HG02973 (cell line): ENCODE results near the gene FAM163A.

Source experiments
- ATAC-seq: cut with Tn5 transposase; IDR thresholded peaks from one replicate; pipeline ENCODE4 v1.9.1; 2021; ENCODE audit warnings: moderate library complexity; ENCODE audit not compliant: unreplicated experiment

Gene FAM163A

DNA sequence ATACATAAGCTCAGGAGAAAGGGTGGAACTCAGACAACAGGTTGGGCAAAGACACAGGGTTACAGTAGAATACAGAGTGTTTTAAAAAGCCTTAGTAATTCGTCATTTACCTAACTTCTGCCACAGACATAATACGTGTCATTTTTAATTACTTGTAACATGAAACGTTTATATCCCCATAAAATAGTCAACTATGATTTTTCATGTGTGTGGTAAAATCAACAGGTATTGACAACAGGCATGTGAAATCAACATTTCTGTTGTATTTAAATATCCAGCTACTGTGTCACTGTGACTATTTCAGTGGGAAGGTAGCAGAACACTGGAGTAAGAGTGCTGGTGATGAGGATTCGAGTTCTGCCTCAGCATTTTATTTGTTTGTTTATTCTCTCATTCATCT, 5.7 kb downstream of the FAM163A start:
- ATAC-seq = no peak

DNA sequence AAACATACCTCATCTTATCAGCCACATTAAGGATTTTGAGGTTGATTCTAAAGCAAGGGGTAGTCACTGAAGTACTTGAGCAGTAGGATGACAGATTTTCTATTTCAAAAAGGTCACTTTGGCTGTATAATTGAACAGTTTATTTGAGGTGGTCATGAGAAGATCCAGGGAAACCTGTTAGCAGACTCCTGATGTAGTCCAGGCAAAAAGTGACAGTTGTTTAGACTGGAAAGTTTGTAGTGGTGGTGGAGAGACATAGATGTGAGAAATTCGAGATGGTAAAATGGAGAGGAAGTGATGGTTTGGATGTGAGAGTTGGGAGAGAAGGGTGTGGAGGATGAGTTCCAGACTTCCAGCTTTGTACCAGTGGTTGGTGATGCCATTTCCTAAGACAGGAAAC, 7.5 kb downstream of the FAM163A start:
- no peak for ATAC-seq

DNA sequence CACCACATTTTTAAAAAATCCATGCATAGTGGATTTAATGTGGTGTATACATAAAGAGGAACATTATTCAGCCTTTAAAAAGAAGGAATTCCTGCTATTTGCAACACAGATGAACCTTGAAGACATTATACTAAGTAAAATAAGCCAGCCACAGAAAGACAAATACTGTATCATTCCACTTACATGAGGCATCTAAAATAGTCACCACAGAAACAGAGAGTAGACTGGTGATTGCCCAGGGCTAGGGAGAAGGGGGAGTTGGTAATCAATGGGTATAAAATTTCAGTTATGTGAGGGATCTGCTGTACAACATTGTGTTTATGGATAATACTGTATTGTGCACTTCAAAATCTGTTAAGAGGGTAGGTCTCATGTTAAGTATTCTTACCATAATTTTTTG, 10.0 kb downstream of the FAM163A start:
- no peak for ATAC-seq

DNA sequence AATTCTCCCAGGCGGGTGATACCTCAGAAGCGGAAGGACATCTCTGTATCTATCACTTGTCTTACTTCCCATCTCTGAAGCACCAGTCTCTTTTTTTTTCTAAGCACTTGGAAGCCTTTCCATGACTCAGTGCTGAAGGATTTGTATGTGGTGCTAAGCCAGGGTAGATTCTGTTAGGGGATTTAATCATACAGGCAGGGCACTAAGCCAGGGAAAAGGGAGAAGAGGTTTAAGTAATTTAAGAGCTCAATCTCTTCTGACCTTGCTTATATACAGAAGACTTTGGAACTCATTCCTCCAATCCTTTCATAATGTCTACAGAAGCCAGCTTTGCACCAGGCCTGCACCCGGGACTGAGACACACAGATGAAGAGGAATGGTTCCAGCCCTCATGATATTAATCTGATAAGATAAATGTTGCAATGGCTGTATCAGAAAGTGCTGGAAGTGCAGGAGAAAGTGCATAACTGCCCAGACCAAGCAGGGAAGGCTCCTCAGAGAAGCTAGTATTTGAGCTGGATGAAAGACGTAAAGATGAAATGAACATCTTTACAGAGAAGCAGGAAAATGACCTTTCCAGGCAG, 11.0 kb downstream of the FAM163A start:
- no peak for ATAC-seq

DNA sequence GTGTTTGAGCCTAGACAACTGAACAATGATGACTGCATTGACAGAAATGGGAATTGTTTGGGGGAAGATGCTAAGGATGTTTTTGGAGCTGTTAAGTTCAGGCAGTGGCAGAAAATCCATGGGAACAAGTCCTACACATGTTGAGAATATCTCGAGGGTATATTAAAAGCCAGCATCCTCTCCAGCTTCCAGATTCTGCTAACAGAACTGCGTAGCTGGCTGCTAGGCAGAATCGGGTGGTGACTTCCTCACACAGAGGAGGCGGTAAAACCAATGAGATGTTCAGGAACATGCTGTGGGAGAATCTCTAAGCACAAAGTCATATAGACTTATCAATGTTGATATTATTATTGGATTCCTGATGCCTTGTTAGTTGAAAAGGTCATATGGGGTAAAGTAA, 14.8 kb downstream of the FAM163A start:
- no peak for ATAC-seq

DNA sequence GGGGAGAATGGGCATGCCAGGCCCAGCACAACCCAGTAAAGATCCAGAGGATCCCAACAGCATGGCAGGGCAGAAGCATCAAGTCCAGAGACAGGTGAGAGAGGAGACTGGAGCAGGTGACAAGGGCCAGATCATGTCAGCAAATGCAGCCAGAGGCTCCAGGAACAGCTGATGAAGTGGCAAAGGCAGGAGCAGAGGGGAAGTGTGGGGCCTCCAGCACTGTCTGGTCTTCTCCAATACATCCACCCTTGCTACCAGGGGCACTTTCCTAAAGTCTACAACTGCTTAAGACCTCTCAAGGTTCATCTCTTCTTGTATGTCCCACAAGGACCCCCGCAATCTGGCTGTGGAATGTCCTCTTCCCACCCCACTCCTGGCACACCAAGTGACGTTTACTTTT, 17.4 kb downstream of the FAM163A start:
- ATAC-seq = no peak

DNA sequence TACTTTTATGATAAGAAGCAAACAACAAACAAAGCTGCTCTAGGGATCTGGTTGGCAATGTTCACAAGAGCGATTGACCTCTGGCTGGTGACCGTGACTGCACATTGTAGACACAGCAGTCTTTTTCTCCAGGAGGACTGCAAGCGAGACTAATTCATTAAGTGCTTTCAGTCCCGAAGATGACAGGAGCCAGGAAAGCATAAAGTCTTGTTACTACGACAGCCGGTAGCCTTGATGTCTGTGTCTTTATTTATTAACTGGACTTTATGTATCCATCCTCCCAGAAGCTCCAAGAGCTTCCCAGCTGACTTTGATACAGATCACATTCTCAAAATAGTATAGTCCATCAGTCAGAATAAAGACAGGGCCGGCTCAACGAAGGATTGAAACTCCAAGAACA, 18.2 kb downstream of the FAM163A start:
- ATAC-seq = no peak

DNA sequence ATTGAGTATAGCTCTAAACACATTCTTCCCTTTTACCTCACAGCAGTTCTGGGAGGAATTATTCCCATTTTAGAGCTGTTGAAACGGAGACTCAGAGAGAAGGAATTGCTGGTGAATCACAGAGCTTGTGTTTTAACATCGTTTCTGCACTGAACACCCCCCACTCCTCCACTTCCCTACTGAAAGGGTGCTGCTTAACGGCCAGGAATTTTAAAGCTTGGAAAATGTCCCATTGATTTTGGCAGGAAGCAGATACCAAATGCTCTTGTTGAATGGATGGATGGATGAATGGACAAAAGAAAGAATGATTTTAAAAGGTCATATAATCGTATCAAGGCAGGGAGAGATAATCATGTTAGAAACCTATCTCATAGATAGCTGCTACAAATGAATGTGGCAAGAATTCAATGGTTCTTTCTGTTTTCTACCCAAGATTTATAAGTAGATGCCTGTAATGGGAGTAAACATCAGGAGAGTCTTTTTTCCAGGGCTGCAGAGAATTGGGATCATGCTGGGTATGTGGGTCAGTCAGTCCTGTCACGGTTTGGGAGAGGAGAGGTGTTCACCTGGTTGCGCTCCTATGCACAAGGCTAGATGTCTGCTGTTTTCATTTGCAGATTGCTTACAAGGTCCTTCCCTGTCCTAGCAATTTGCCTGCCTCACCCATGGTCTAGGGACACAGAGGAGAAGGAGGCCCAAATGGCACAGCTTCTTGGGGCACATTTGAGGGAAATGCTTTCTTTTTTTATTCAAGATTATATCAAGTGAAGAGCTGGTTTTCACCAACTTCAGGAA, 19.0 kb downstream of the FAM163A start:
- no peak for ATAC-seq

DNA sequence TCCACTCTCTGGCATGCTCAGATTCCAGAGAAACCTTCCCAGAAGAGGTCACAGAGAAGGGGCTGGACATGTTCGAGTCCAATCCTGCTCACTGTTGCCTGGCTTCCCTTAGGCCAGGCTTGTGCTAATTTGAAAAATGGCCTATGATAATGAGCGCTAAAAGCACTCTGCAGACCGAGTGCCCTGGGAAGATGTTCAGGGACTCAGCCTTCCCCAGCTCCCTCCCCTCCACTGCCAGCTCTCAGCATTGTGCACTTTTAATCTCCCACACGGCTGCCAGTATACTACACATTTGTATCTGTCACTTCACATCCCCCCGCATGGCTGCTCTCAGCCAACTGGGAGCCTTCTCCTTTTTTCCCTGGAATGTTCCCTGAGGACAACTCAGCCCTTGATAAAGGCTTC, 24.1 kb downstream of the FAM163A start:
- no peak for ATAC-seq

DNA sequence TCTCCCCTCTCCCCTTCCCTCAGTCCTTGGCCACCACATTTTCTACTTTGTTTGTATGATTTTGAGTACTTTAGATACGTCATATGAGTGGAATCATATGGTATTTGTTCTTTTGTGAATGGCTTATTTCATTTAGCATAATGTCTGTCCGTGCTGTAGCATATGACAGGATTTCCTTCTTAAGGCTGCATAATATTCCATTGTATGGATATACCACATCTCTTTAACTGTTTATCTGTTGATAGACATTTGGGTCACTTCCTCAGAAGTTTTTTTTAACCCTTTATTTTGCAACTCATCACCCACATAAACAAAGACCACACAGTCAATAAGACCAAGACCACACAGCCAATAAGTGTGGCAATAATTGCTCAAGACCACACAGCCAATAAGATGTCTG, 24.9 kb downstream of the FAM163A start:
- ATAC-seq = no peak

DNA sequence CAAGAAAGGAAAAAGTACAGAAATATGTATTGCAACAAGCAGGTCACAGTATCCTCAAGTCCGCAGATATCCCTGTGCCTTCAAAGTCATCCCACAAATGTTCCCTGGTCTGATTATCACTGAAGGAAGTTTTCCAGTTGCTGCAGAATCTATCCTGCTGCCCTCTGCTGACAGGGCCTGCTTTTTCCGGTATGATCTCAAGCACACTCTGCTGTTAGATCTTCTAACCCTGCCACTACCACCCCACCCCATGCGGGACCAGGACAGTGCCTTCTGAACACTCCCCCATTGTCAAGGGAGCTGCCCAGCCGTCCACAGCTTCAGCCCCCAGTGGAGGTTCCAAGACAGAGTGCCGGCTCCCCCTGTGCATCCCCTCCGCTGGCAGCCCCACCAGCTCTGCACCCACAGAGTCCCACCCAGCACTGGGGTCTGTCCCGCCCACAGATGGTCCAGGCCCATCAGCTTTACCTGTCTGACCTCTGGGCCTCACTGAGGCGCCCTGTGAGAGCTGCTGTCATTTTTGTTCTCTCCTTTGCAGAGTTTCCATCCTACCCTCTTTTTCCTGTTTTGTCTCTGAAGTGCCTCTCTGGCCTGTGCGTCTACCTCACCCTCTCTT, 27.9 kb downstream of the FAM163A start:
- ATAC-seq = no peak

DNA sequence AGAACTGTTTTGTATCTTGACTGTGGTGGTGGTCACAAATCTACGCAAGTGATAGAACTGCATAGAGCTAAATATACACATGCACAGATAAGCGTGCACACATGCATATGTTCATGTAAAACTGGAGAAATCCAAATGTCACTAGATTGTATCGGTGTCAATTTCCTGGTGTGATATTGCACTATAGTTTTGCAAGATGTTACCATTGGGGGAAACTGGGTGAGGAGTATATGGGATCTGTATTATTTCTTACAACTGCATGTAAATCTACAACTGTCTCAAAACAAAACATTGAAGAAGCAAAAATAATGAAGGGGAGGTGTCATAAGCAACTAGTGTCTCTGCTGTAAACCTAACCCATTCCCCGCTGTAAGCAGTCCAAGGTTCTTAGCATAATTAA, 30.2 kb downstream of the FAM163A start:
- no peak for ATAC-seq

DNA sequence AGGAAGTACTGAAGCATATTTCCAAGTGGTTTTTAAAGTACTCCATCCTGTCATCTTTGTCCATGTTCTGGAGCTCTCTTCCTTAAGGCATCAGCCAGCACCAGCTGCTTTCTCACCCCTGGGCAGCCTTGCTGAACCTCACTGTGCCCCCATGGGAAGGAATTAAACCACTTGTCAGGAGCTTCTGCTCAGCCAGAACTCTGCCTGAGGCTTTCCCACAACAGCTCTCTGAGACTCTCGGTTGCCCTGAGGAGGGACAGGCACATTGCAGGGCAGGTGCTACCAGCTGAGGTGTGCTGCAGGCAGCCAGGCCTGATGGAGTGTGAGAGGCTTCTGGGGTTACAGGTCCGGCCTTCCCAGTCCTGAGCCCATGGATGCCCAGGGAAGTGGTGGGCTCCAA, 30.9 kb downstream of the FAM163A start:
- no peak for ATAC-seq

DNA sequence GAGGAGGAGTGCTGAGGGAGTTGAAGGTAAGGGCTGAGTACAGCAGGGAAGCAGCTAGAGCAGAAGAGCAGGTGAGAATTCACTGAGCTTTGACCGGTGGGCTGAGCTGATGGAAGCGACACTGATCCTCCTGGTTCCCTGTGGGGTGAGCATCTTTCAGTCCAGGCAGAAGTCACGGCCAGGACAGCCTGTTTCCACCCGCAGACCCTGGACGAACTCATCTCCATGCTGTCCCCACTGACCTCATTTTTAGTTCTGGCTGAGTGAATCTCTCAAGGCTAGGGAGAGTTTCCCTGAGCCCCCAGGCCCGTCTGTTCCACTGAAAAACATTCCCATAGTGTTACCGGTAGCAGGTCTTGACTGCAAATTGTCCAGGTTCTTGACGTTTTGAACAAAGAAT, 31.5 kb downstream of the FAM163A start:
- no peak for ATAC-seq

DNA sequence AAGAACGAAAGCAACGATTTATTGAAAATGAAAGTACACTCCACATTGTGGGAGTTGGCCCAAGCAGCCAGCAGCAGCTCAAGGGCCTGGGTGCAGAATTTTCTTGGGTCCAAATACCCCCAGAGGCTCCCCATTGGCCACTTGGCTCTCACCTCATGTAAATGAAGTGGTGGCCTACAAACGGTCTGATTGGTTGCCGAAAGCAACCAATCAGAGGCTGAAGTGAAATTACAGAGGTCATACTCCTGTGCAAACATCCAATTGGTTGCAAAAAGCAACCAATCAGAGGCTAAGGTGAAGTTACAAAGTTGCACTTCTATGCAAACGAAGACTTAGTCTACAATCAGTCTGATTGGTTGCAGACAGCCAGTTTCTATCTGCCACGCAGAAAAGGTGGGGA, 31.9 kb downstream of the FAM163A start:
- ATAC-seq = no peak

DNA sequence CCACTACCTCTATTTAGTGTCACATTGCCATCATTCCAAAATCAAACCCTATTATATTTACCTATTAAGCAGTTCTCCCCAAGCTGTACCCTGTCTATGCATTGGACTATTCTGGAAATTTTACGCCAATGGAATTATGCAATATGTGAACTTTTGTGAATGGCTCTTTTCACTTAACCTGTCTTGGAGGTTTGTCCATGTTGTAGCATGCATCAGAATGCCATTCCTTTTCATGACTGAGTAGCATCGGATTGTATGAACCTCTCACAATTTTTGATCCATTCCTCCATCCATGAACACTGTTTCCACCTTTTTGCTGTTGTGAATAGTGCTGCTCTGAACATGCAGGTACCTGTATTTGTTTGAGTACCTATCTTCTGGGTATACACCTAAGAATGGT, 33.7 kb downstream of the FAM163A start:
- no peak for ATAC-seq

DNA sequence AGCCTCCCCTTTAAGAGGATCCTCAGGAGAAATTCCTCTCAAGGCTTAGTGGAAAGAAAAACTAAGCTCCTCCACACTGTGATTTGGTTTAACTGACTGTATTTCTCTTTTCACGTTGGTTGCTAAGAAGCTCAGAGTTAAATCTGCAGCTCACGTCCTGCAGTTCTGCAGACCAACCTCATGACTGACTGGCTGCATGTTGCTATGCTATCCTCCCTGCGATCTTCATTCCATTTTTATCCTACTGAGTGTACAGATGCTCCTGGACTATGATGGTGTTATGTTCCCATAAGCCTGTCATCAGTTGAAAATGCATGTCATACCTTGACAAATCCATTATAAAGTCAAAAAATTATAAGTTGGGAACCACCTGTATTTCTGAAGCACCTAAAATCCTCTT, 34.6 kb downstream of the FAM163A start:
- ATAC-seq = no peak

DNA sequence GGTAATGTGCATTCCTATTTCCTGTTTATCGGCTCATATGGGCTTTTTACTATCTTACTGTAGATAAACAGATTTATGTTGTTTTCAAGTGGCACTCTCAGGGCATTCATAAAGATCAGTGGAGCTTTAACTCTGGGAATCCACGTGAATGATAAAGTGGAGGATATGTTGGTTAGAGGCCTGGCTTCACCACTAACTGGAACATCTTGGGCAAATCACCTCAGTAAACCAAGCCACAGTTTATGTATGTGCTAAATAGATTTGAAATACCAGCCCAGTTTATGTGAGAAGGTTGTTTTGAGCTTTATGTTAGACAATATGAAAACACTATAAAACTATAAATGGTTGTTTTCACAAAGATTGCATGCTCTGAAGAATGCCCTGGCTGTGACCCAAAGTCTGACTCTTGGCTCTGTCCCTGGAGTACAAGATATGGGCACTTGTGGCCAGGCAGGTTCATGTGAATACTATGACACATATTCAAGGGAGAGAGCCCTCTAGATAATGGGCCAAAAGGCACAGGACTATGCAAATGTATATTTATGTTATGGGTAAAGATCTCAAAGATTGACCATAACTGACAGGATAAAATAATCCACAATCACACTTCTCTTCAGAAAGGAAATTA, 36.7 kb downstream of the FAM163A start:
- ATAC-seq = no peak

DNA sequence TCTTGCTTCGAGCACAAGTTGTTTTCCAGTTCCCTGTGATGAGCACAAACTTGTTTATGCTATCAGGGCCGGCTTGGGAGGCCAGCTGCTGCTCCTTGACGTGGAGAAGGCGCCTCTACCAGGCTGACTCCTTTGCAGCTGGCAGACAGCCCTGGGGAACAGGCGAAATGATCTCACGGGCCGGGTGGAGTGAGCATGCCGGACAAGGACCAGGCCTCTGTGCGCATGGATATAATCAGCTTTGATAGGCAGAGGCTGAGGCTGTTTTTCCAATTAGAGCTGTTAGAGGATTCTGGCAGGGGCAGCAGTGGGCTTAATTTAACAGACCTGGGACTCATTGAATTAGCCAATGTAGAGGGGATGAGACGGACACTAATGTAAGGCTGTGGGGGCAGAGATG, 38.9 kb downstream of the FAM163A start:
- ATAC-seq = no peak

DNA sequence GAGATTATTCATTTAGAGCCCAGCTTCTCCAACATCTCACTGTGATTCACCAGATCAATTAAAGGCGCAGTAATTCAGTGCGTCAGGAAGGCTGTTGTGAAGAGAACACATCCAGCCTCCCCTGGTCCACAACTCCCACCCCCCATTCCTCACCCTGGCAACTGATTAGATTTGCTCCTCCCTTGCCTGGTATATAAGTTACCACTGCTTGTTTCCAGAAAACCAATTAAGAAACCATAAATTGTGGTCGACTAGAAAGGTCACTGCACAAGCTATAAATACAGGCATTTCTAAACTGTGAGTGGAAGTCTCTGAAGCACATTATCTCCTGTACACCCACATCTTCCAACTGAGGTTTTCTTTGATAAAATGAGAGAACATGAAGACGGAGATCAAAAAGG, 41.9 kb downstream of the FAM163A start:
- no peak for ATAC-seq

DNA sequence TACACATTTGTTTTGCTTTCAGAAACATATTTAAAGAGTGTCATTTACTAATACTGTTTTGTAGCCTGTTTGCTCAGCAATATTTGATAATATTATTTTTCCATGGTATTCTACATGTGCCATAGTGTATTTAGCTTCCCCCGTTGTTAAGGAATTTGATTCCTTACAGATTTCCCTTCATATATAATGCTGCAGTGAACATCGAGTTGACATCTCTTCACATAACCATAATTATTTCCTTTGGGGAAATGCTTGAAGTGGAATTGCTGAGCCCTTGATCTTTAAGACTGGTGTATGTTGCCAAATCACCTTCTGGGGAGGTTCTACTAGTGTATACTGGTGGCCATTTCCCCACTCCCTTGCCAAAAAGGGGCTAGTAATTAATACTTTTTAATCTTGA, 42.6 kb downstream of the FAM163A start:
- no peak for ATAC-seq
